NCI-H748 (cell line): Measurements from ENCODE around the gene VN1R4.
A peak's percentile ranks its signal among the peaks of the same experiment; 100 is the strongest.
"Not testable (repeated sequence)": the region's sequence is repeated elsewhere in the genome, so short reads cannot be mapped to it uniquely, and the experiment has no call there.

Source experiments
- DNase-seq: peaks from one replicate; lab custom pipeline; 2025; ENCODE audit not compliant: unreplicated experiment; lab: John Stamatoyannopoulos, UW

Gene VN1R4

GRCh38 chr19:53267623-53268022 lies at the start of gene VN1R4:
Gene VN1R4 (minus strand): TSS chr19:53267723. CDS start chr19:53267665, 58 bp downstream.
- not testable (repeated sequence) for DNase-seq

- no peak for DNase-seq
Observed at GRCh38 chr19:53311897-53312296, 44.4 kb upstream of the VN1R4 start.

- no peak for DNase-seq
Observed at GRCh38 chr19:53311044-53311443, 43.5 kb upstream of the VN1R4 start.

- peak; percentile 42 for DNase-seq
Observed at GRCh38 chr19:53308339-53308811, 40.9 kb upstream of the VN1R4 start.

- not testable (repeated sequence) for DNase-seq
Observed at GRCh38 chr19:53301341-53301740, 33.8 kb upstream of the VN1R4 start.

GRCh38 chr19:53294786-53295441 lies 27.4 kb upstream of the VN1R4 start:
- DNase-seq = no peak

GRCh38 chr19:53290758-53291549 lies 23.4 kb upstream of the VN1R4 start:
- no peak for DNase-seq

GRCh38 chr19:53285087-53285486 lies 17.6 kb upstream of the VN1R4 start:
- DNase-seq = no peak

- peak; percentile 42 for DNase-seq
Observed at GRCh38 chr19:53281947-53282346, 14.4 kb upstream of the VN1R4 start.

GRCh38 chr19:53275480-53275879 lies 8.0 kb upstream of the VN1R4 start:
- DNase-seq = no peak

GRCh38 chr19:53272044-53272443 lies 4.5 kb upstream of the VN1R4 start:
- no peak for DNase-seq

- not testable (repeated sequence) for DNase-seq
Observed at GRCh38 chr19:53269861-53270260, 2.3 kb upstream of the VN1R4 start.

- DNase-seq = peak; percentile 41
Observed at GRCh38 chr19:53257715-53258342, 9.7 kb downstream of the VN1R4 start, which contains the start of gene VN1R2. Gene VN1R2 (plus strand): TSS chr19:53258292. CDS start chr19:53258376, 84 bp downstream.

- peak; percentile 93 for DNase-seq
Observed at GRCh38 chr19:53254411-53255341, 12.8 kb downstream of the VN1R4 start, which contains the start of gene ZNF677. Gene ZNF677 (minus strand): TSS chr19:53254873. CDS start chr19:53251550, 3,323 bp downstream.

- no peak for DNase-seq
Observed at GRCh38 chr19:53246498-53246897, 21.0 kb downstream of the VN1R4 start.

GRCh38 chr19:53237114-53237777 lies 30.3 kb downstream of the VN1R4 start:
- no peak for DNase-seq

GRCh38 chr19:53224606-53225005 lies 42.9 kb downstream of the VN1R4 start:
- DNase-seq = no peak

- not testable (repeated sequence) for DNase-seq
Observed at GRCh38 chr19:53222716-53223115, 44.8 kb downstream of the VN1R4 start.
